Endothelial cell of umbilical vein (primary cell): ENCODE measurements around the gene KCNH1. TPM values are rescaled to one million over a fixed set of nuclear protein-coding genes. Genes with fewer than 3 reads are reported as not detected.

Experiments used
- BruUV-seq: library from RNA; stranded (reverse); fragments of 400-500 nt; replicated peaks from 2 replicates; lab custom pipeline; 2021; lab: Mats Ljungman, UMichigan
- CTCF ChIA-PET: fragments of 300-600, 350-600 bp; sonication (Branson Sonifier 250); formaldehyde crosslinking; loops from one replicate; lab custom pipeline; 2021; ENCODE audit warnings: antibody characterized with exemption, inconsistent platforms; lab: Charles Lee
- POLR2A ChIA-PET: fragments of 300-600, 350-600 bp; sonication (Branson Sonifier 250); formaldehyde crosslinking; loops from one replicate; lab custom pipeline; 2021; ENCODE audit warnings: antibody characterized with exemption, inconsistent platforms; lab: Charles Lee
- DNase-seq: peaks from one replicate; pipeline ENCODE4 v3.0.0-alpha.2; 2011; ENCODE audit warnings: low read depth, low spot score
- FAIRE-seq: peaks from 2 replicates; lab custom pipeline; 2011; peaks lifted over from hg19 to GRCh38; lab: Jason Lieb, UNC
- H2AFZ ChIP-seq: 2 replicates; pipeline ENCODE4 v1.6.0; 2012; ENCODE audit warnings: low read depth, low read length, control low read depth, inconsistent platforms
- H3K27ac ChIP-seq: 2 replicates; pipeline ENCODE4 v1.5.1; 2011; ENCODE audit warnings: low read depth, mild to moderate bottlenecking, control low read depth, low read length, moderate library complexity; ENCODE audit not compliant: insufficient read depth
- H3K27me3 ChIP-seq, 2 experiments: 2 replicates each; pipeline versions ENCODE4 v1.6.0 to v1.6.1; 2011; ENCODE audit warnings: low read length in 2 of 2, mixed read lengths in 1 of 2; ENCODE audit not compliant: control insufficient read depth in 2 of 2, insufficient read depth in 2 of 2
- H3K36me3 ChIP-seq, 2 experiments: 2 replicates in 1 of 2; 3 replicates in 1 of 2; pipeline ENCODE4 v1.5.1; 2011; ENCODE audit warnings: low read length in 2 of 2, mild to moderate bottlenecking in 1 of 2, moderate library complexity in 1 of 2; ENCODE audit not compliant: control insufficient read depth in 2 of 2, insufficient read depth in 2 of 2; ENCODE audit errors: extremely low read depth in 1 of 2
- H3K4me1 ChIP-seq: 3 replicates; pipeline ENCODE4 v1.5.1; 2011; ENCODE audit warnings: mild to moderate bottlenecking, low read length; ENCODE audit not compliant: control insufficient read depth, insufficient read depth; ENCODE audit errors: extremely low read depth
- H3K4me2 ChIP-seq: 2 replicates; pipeline ENCODE4 v1.6.1; 2011; ENCODE audit warnings: low read length, control low read depth, mixed read lengths; ENCODE audit not compliant: insufficient read depth
- H3K4me3 ChIP-seq, 3 experiments: fragments of 200-600 bp in 1 of 3; sonication (generic), shearing (Covaris generic) in 1 of 3; replicated peaks in 1 of 3; 2 replicates each; pipeline ENCODE4 v1.5.1; 2011 to 2016; ENCODE audit warnings: control low read depth in 3 of 3, low read length in 3 of 3, mild to moderate bottlenecking in 2 of 3, inconsistent platforms in 1 of 3, low read depth in 1 of 3, moderate library complexity in 1 of 3; ENCODE audit not compliant: insufficient read depth in 1 of 3
- H3K79me2 ChIP-seq: 2 replicates; pipeline ENCODE4 v1.6.0; 2012; ENCODE audit warnings: low read length, inconsistent platforms; ENCODE audit not compliant: control insufficient read depth, insufficient read depth
- H3K9ac ChIP-seq: replicated peaks from 2 replicates; pipeline ENCODE3; 2011; ENCODE audit warnings: low read length, control low read depth; ENCODE audit not compliant: insufficient read depth; ENCODE audit errors: extremely low read depth
- H3K9me1 ChIP-seq: replicated peaks from 3 replicates; pipeline ENCODE4 v1.6.0; 2011; ENCODE audit warnings: mild to moderate bottlenecking, low read length; ENCODE audit not compliant: control insufficient read depth, insufficient read depth; ENCODE audit errors: extremely low read depth
- H3K9me3 ChIP-seq: replicated peaks from 2 replicates; pipeline ENCODE4 v1.5.1; 2012; ENCODE audit warnings: low read length, inconsistent platforms; ENCODE audit not compliant: control insufficient read depth, insufficient read depth
- H4K20me1 ChIP-seq: replicated peaks from 2 replicates; pipeline ENCODE3; 2011; ENCODE audit warnings: mild to moderate bottlenecking, low read length; ENCODE audit not compliant: control insufficient read depth, insufficient read depth; ENCODE audit errors: extremely low read depth
- CTCF ChIP-seq, 2 donors: IDR thresholded peaks; 1 replicate in 1 of 2; 2 replicates in 1 of 2; pipeline ENCODE4 v1.5.1; 2011; ENCODE audit warnings: low read length in 2 of 2, mild to moderate bottlenecking in 2 of 2, moderate library complexity in 2 of 2, control low read depth in 1 of 2, inconsistent platforms in 1 of 2, low read depth in 1 of 2; ENCODE audit not compliant: insufficient read depth in 1 of 2; ENCODE audit errors: extremely low read depth in 1 of 2
- EZH2 ChIP-seq: IDR thresholded peaks from 2 replicates; pipeline ENCODE4 v1.6.1; 2012; ENCODE audit warnings: borderline replicate concordance, low read depth, mild to moderate bottlenecking, moderate library complexity, low read length, inconsistent platforms; ENCODE audit not compliant: severe bottlenecking
- FOS ChIP-seq: IDR thresholded peaks from 2 replicates; pipeline ENCODE4 v1.6.1; 2011; ENCODE audit warnings: mild to moderate bottlenecking, low read length, moderate library complexity, borderline replicate concordance; ENCODE audit not compliant: insufficient read depth
- GATA2 ChIP-seq: IDR thresholded peaks from 2 replicates; pipeline ENCODE4 v1.7.0; 2011; ENCODE audit warnings: low read depth, mild to moderate bottlenecking, moderate library complexity, mixed read lengths, low read length; ENCODE audit not compliant: insufficient read length, insufficient read depth
- JUN ChIP-seq: IDR thresholded peaks from 2 replicates; pipeline ENCODE4 v1.6.1; 2011; ENCODE audit warnings: borderline replicate concordance, low read depth; ENCODE audit not compliant: insufficient read length, insufficient read depth
- MAX ChIP-seq: IDR thresholded peaks from 2 replicates; pipeline ENCODE4 v1.6.1; 2011; ENCODE audit not compliant: insufficient read depth, insufficient read length
- MYC ChIP-seq: IDR thresholded peaks from one replicate; pipeline ENCODE4 v1.6.1; 2011; ENCODE audit warnings: mild to moderate bottlenecking, low read depth, low read length
- POLR2A ChIP-seq: IDR thresholded peaks from 2 replicates; pipeline ENCODE4 v1.6.1; 2012; ENCODE audit warnings: low read depth, mild to moderate bottlenecking, control low read depth, low read length
- POLR2AphosphoS5 ChIP-seq: IDR thresholded peaks from 2 replicates; pipeline ENCODE4 v1.6.1; 2012; ENCODE audit warnings: low read depth, mild to moderate bottlenecking, control low read depth, low read length, moderate library complexity; ENCODE audit not compliant: insufficient read depth
- dilution Hi-C: fragments of 300-500 bp; cut with MboI; formaldehyde crosslinking; loops from one replicate; pipeline ENCODE4 v1.15.0; 2019; ENCODE audit warnings: low sequenced_read_pairs; ENCODE audit not compliant: extremely low pct_ligation_motif_present
- intact Hi-C: fragments of 100-400 bp; cut with micrococcal nuclease; formaldehyde crosslinking; loops from one replicate; pipeline ENCODE4 v1.10.0; 2022
- polyA plus RNA-seq, 4 experiments: library from polyadenylated mRNA; depleted of rRNA in 3 of 4; stranded (reverse) in 3 of 4; unstranded in 1 of 4; fragments of >200 nt; gene quantifications; 2 replicates each; pipeline versions ENCODE4 v1.2.1 to v1.2.3, GENCODE V29; 2011 to 2012; ENCODE audit warnings: missing spikeins in 1 of 4
- total RNA-seq: library from RNA; stranded (reverse); gene quantifications from 2 replicates; pipeline ENCODE4 v1.2.3, GENCODE V29; 2021

KCNH1 gene
- total and polyA plus RNA-seq, 2 donors (not counting 3 experiments of a cell fraction or from before 2014, with no cell fraction given): not detected

GRCh38 chr1:210783925-210784324 lies 350.0 kb downstream of the KCNH1 start:
- POLR2A ChIA-PET: no interaction called here
- no peak overlapping the region for H3K4me2 ChIP-seq
- intact Hi-C loops (no loop called here), dilution Hi-C loops (no loop called here)
- no peaks in the 10 kb centered on the region for H3K79me2 ChIP-seq
- no peak overlapping the region for H3K9ac ChIP-seq
- H2AFZ ChIP-seq: no peak overlapping the region
- BruUV-seq: no TSS peak
- H3K27ac ChIP-seq: no peak overlapping the region
- FAIRE-seq (no peak), DNase-seq (no peak)
- CTCF ChIA-PET: no interaction called here
- H3K4me1 ChIP-seq: no peaks in the 10 kb centered on the region
- no peaks in the 10 kb centered on the region for H4K20me1 ChIP-seq
- no peaks in the 10 kb centered on the region for H3K27me3 ChIP-seq
- H3K36me3 ChIP-seq: no peaks in the 10 kb centered on the region
- no peak for TF ChIP-seq MAX
- TF ChIP-seq EZH2: no peak
- TF ChIP-seq POLR2A: no peak
- TF ChIP-seq POLR2AphosphoS5: no peak
- peaks cover 2% of the 10 kb centered on the region for H3K9me3 ChIP-seq
- H3K9me1 ChIP-seq: no peaks in the 10 kb centered on the region
- no peak overlapping the region for H3K4me3 ChIP-seq

GRCh38 chr1:210781652-210782051 lies 352.3 kb downstream of the KCNH1 start:
- no peaks in the 10 kb centered on the region for H3K4me1 ChIP-seq
- H3K4me2 ChIP-seq: no peak overlapping the region
- H3K4me3 ChIP-seq: no peak overlapping the region
- DNase-seq (no peak), FAIRE-seq (no peak)
- H3K9me3 ChIP-seq: peaks cover 2% of the 10 kb centered on the region
- no peaks in the 10 kb centered on the region for H3K9me1 ChIP-seq
- dilution Hi-C loops (no loop called here), intact Hi-C loops (no loop called here)
- ChIA-PET CTCF (no interaction called here), POLR2A (no interaction called here)
- no peak overlapping the region for H3K9ac ChIP-seq
- no peaks in the 10 kb centered on the region for H3K36me3 ChIP-seq
- H3K79me2 ChIP-seq: no peaks in the 10 kb centered on the region
- H4K20me1 ChIP-seq: no peaks in the 10 kb centered on the region
- H2AFZ ChIP-seq: no peak overlapping the region
- H3K27ac ChIP-seq: no peak overlapping the region
- no TSS peak for BruUV-seq
- TF ChIP-seq FOS (no peak), EZH2 (no peak), MAX (no peak), POLR2AphosphoS5 (no peak), MYC (no peak), CTCF (IDR thresholded peaks at IDR 0.05; ENCODE audit: extremely low read depth in 1 of 2, insufficient read depth in 1 of 2, low read depth in 1 of 2, low read length in 2 of 2) (no peak), POLR2A (no peak), GATA2 (no peak), JUN (no peak)
- H3K27me3 ChIP-seq: no peaks in the 10 kb centered on the region
